ENCODE results near the gene TENM4. TPM values are rescaled to one million over a fixed set of nuclear protein-coding genes. Genes with fewer than 3 reads are reported as not detected.

The TENM4 gene
- total and polyA plus RNA-seq, 4 donors: 0.02 to 0.33 (median 0.14) TPM

GRCh38 chr11:79017811-79018210, 423.0 kb downstream of the TENM4 start:
- Histone ChIP-seq H3K9me3 (ENCODE audit: control insufficient read depth in 4 of 4, low read length in 3 of 4) (no peaks in the 10 kb centered on the region), H3K9ac (ENCODE audit: low read depth in 1 of 2, low read length in 2 of 2) (no peak overlapping the region), H3K36me3 (ENCODE audit: control insufficient read depth in 4 of 4, insufficient read depth in 3 of 4, low read depth in 1 of 4, low read length in 3 of 4) (no peaks in the 10 kb centered on the region), H3K27ac (ENCODE audit: low read depth in 1 of 2, low read length in 2 of 2) (no peak overlapping the region), H3K27me3 (ENCODE audit: control insufficient read depth in 4 of 4, insufficient read depth in 4 of 4, low read length in 3 of 4) (no peaks in the 10 kb centered on the region), H3K4me1 (ENCODE audit: control insufficient read depth in 4 of 4, insufficient read depth in 4 of 4, low read length in 3 of 4) (no peaks in the 10 kb centered on the region), H3K4me3 (ENCODE audit: low read depth in 1 of 3, low read length in 3 of 3) (no peak overlapping the region)
- DNase-seq (ENCODE audit: low spot score): no peak
- TF ChIP-seq ATF3 (IDR thresholded peaks at IDR 0.05) (no peak), CTCF (IDR thresholded peaks at IDR 0.05; ENCODE audit: low read depth, low read length, missing input control) (no peak), JUND (IDR thresholded peaks at IDR 0.05) (no peak), RXRA (IDR thresholded peaks at IDR 0.05) (no peak)

GRCh38 chr11:79013509-79013908, 427.3 kb downstream of the TENM4 start:
- TF ChIP-seq FOXA1 (IDR thresholded peaks at IDR 0.05): no peak
- TF ChIP-seq SP1 (IDR thresholded peaks at IDR 0.05): no peak
- no peak for TF ChIP-seq ZBTB33 (IDR thresholded peaks at IDR 0.05)
- TF ChIP-seq MAX (IDR thresholded peaks at IDR 0.05): no peak
- no peak for TF ChIP-seq GABPA (IDR thresholded peaks at IDR 0.05 in 1 of 2, conservative IDR thresholded peaks at IDR 0.05 in 1 of 2)
- TF ChIP-seq JUND (IDR thresholded peaks at IDR 0.05): no peak
- TF ChIP-seq RAD21 (IDR thresholded peaks at IDR 0.05): no peak
- TF ChIP-seq RXRA (IDR thresholded peaks at IDR 0.05): no peak
- TF ChIP-seq TAF1 (conservative IDR thresholded peaks at IDR 0.05): no peak
- TF ChIP-seq HNF4G (IDR thresholded peaks at IDR 0.05): no peak
- no peak for TF ChIP-seq ATF3 (IDR thresholded peaks at IDR 0.05)
- no peak for TF ChIP-seq EGR1 (IDR thresholded peaks at IDR 0.05; ENCODE audit: low read depth in 2 of 2)
- TF ChIP-seq NR2F2 (IDR thresholded peaks at IDR 0.05): no peak
- TF ChIP-seq HNF4A (conservative IDR thresholded peaks at IDR 0.05): no peak
- TF ChIP-seq CTCF (IDR thresholded peaks at IDR 0.05; ENCODE audit: low read depth, low read length, missing input control): no peak
- TF ChIP-seq YY1 (IDR thresholded peaks at IDR 0.05): no peak
- 93% methylated on average over 3 of the region's 3 CpGs for WGBS

More at GRCh38 chr11:79013509-79013908, 427.3 kb downstream of the TENM4 start:
- H3K36me3 ChIP-seq (ENCODE audit: control insufficient read depth in 4 of 4, insufficient read depth in 3 of 4, low read depth in 1 of 4, low read length in 3 of 4): no peaks in the 10 kb centered on the region
- H3K27me3 ChIP-seq (ENCODE audit: control insufficient read depth in 4 of 4, insufficient read depth in 4 of 4, low read length in 3 of 4): no peaks in the 10 kb centered on the region
- no peak overlapping the region for H3K9ac ChIP-seq (ENCODE audit: low read depth in 1 of 2, low read length in 2 of 2)
- no peaks in the 10 kb centered on the region for H3K4me1 ChIP-seq (ENCODE audit: control insufficient read depth in 4 of 4, insufficient read depth in 4 of 4, low read length in 3 of 4)
- no peaks in the 10 kb centered on the region for H3K9me3 ChIP-seq (ENCODE audit: control insufficient read depth in 4 of 4, low read length in 3 of 4)
- DNase-seq (ENCODE audit: low spot score): no peak
- no peak overlapping the region for H3K27ac ChIP-seq (ENCODE audit: low read depth in 1 of 2, low read length in 2 of 2)
- H3K4me3 ChIP-seq (ENCODE audit: low read depth in 1 of 3, low read length in 3 of 3): no peak overlapping the region
